Activated CD4-positive, alpha-beta T cell treated with anti-CD3 and anti-CD28 coated beads, Interleukin-2, amount 10 ng/mL, durations not matched to agents 7 days and 5 days (primary cell): ENCODE results near the gene OTUD7B. TPM values are rescaled to one million over a fixed set of nuclear protein-coding genes. Genes with fewer than 3 reads are reported as not detected.

Experiments
- CTCF ChIA-PET: fragments of 350-600 bp; sonication (Branson Sonifier 250); formaldehyde crosslinking; loops from one replicate; lab custom pipeline; 2021; ENCODE audit warnings: antibody characterized with exemption; lab: Charles Lee
- POLR2A ChIA-PET: fragments of 350-600 bp; sonication (Branson Sonifier 250); formaldehyde crosslinking; loops from one replicate; lab custom pipeline; 2021; ENCODE audit warnings: antibody characterized with exemption; lab: Charles Lee
- DNase-seq: peaks from one replicate; pipeline ENCODE4 v3.0.0-alpha.2; 2020
- H3K27ac Mint-ChIP-seq: one replicate; pipeline ENCODE4 v1.8.0; 2021; ENCODE audit warnings: mild to moderate bottlenecking, moderate library complexity, mixed read lengths
- H3K27me3 Mint-ChIP-seq: one replicate; pipeline ENCODE4 v1.8.0; 2021; ENCODE audit warnings: mixed read lengths
- H3K36me3 Mint-ChIP-seq: one replicate; pipeline ENCODE4 v1.8.0; 2021; ENCODE audit warnings: low read depth, mixed read lengths
- H3K4me1 Mint-ChIP-seq: one replicate; pipeline ENCODE4 v1.8.0; 2021; ENCODE audit warnings: mixed read lengths
- H3K4me3 Mint-ChIP-seq: one replicate; pipeline ENCODE4 v1.8.0; 2021; ENCODE audit warnings: mild to moderate bottlenecking, moderate library complexity, mixed read lengths
- H3K9me3 Mint-ChIP-seq: one replicate; pipeline ENCODE4 v1.8.0; 2021; ENCODE audit warnings: mixed read lengths
- total RNA-seq, 2 experiments: library from RNA; stranded (reverse); gene quantifications; one replicate each; pipeline ENCODE4 v1.2.3, GENCODE V29; 2021

The OTUD7B gene
- total RNA-seq, 2 experiments from 2014 or later, result 9.9 to 10.6 TPM

- Mint-ChIP-seq H3K4me1 (peaks cover 32% of the 10 kb centered on the region), H3K27me3 (no peaks in the 10 kb centered on the region), H3K27ac (peak overlapping the region; percentile 78), H3K36me3 (no peaks in the 10 kb centered on the region), H3K9me3 (no peaks in the 10 kb centered on the region), H3K4me3 (no peak overlapping the region)
- POLR2A ChIA-PET, result interaction anchor here (1.0 kb wide), 1 partner anchor 50 kb away, joined by 5 read pairs; a partner anchor contains a TSS
- peak; percentile 22 for DNase-seq
- CTCF ChIA-PET, result interaction anchor here (0.9 kb wide), 1 partner anchor 25 kb away, joined by 3 read pairs; no protein-coding TSS in a partner anchor
These were observed 72.8 kb downstream of the OTUD7B start for GRCh38 chr1:149937759-149938158.

GRCh38 chr1:149936992-149937705, 73.4 kb downstream of the OTUD7B start:
- Mint-ChIP-seq H3K9me3 (no peaks in the 10 kb centered on the region), H3K27me3 (no peaks in the 10 kb centered on the region), H3K4me1 (peaks cover 31% of the 10 kb centered on the region), H3K36me3 (no peaks in the 10 kb centered on the region), H3K4me3 (no peak overlapping the region), H3K27ac (peak overlapping the region; percentile 78)
- no peak for DNase-seq
- ChIA-PET POLR2A (interaction anchor here (1.0 kb wide), 1 partner anchor 50 kb away, joined by 5 read pairs; a partner anchor contains a TSS), CTCF (interaction anchor here (0.9 kb wide), 1 partner anchor 25 kb away, joined by 3 read pairs; no protein-coding TSS in a partner anchor)

DNA sequence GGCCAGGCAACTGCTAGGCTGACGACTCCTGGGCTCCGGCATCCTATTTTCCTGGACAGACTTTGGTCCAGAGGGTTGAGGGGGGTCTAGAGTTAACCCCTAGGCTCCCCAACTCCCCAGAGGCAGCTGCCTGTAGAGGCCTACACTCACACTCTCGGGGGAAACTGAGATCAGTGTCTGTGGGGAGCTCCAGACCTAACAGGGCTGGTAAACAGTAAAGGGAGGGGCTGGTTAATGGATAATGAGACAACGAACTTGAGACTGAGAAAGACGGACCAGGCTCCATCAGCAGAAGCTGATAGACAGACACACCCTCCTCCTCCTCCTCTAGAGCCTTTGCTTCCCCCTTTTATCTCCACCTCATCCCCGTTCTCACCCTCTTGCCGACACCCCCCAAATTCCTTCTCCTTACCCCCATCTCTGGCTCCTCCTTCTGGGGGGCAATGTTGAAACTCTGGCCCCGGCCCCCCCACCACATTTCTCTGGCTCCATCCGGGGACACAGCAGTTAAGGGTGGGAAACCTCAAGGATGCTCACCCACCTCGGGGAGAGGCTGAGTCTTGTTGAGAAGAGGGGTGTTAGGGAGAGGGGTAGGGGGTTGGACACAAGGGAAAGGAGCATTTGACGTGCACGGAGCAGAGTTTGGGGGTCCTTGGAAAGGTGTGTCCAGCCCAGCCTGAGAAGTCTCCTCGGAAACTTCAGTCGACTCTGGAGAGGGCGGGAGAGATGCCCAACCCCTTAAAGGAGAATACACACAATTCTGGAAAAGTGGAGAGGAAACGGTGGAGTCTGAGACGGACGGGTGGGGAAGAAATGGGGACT, 74.1 kb downstream of the OTUD7B start, which contains the start of gene MTMR11:
TSS of gene MTMR11 (minus strand) at position 710 of the 822 bp plus-strand sequence. CDS start at position 478, 232 bp downstream.
- POLR2A ChIA-PET, result no interaction called here
- Mint-ChIP-seq H3K9me3 (no peaks in the 10 kb centered on the region), H3K4me1 (peaks cover 38% of the 10 kb centered on the region), H3K27me3 (no peaks in the 10 kb centered on the region), H3K36me3 (no peaks in the 10 kb centered on the region), H3K4me3 (no peak within 1 kb of the TSS), H3K27ac (peak within 1 kb of the TSS; percentile 78)
- DNase-seq, result no peak
- CTCF ChIA-PET, result no interaction called here

GRCh38 chr1:149934356-149934755, 76.2 kb downstream of the OTUD7B start:
- POLR2A ChIA-PET, result no interaction called here
- H3K4me1 Mint-ChIP-seq, result peaks cover 45% of the 10 kb centered on the region
- no peak overlapping the region for H3K27ac Mint-ChIP-seq
- H3K27me3 Mint-ChIP-seq, result no peaks in the 10 kb centered on the region
- no peak overlapping the region for H3K4me3 Mint-ChIP-seq
- no peak for DNase-seq
- H3K36me3 Mint-ChIP-seq, result no peaks in the 10 kb centered on the region
- CTCF ChIA-PET, result interaction anchor here (0.9 to 1.8 kb wide), 3 partner anchors 9 to 231 kb away, joined by 3 to 4 read pairs (median 4); no protein-coding TSS in a partner anchor
- no peaks in the 10 kb centered on the region for H3K9me3 Mint-ChIP-seq

DNA sequence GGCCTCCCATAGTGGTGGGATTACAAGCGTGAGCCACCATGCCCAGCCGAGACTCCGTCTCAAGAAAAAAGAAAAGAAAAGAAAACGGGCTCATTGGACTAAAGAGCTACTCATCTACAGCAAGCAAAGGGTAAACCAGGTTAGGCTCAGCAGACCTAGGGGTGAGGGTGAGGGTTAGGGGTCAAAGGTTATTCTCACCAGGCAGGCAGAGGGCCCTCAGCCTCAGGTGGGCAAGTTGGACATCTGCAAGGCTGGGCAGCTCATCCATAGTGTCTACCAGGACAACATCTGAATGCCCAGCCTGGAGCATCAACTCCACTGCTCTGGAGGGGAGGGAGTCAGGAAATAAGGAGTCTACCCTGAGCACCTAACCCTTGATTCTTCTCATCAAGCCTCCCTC, 77.3 kb downstream of the OTUD7B start:
- CTCF ChIA-PET, result interaction anchor here (0.8 to 1.8 kb wide), 3 partner anchors 10 to 117 kb away, joined by 3 to 4 read pairs (median 3); no protein-coding TSS in a partner anchor
- no peak overlapping the region for H3K27ac Mint-ChIP-seq
- POLR2A ChIA-PET, result no interaction called here
- H3K4me3 Mint-ChIP-seq, result no peak overlapping the region
- no peaks in the 10 kb centered on the region for H3K9me3 Mint-ChIP-seq
- H3K4me1 Mint-ChIP-seq, result peaks cover 47% of the 10 kb centered on the region
- DNase-seq, result no peak
- H3K27me3 Mint-ChIP-seq, result no peaks in the 10 kb centered on the region
- peaks cover 2% of the 10 kb centered on the region for H3K36me3 Mint-ChIP-seq

- no peaks in the 10 kb centered on the region for H3K9me3 Mint-ChIP-seq
- H3K36me3 Mint-ChIP-seq, result peaks cover 5% of the 10 kb centered on the region
- no peak for DNase-seq
- H3K27ac Mint-ChIP-seq, result no peak overlapping the region
- no peak overlapping the region for H3K4me3 Mint-ChIP-seq
- peaks cover 45% of the 10 kb centered on the region for H3K4me1 Mint-ChIP-seq
- ChIA-PET CTCF (interaction anchor here (0.8 to 1.8 kb wide), 2 partner anchors 30 to 118 kb away, joined by 3 to 4 read pairs; no protein-coding TSS in a partner anchor), POLR2A (no interaction called here)
- H3K27me3 Mint-ChIP-seq, result no peaks in the 10 kb centered on the region
These were observed 78.1 kb downstream of the OTUD7B start for GRCh38 chr1:149932474-149932873.

- H3K36me3 Mint-ChIP-seq, result peaks cover 12% of the 10 kb centered on the region
- no peaks in the 10 kb centered on the region for H3K9me3 Mint-ChIP-seq
- CTCF ChIA-PET, result interaction anchor here (0.9 kb wide), 1 partner anchor 27 kb away, joined by 3 read pairs; no protein-coding TSS in a partner anchor
- H3K4me1 Mint-ChIP-seq, result peaks cover 40% of the 10 kb centered on the region
- no peaks in the 10 kb centered on the region for H3K27me3 Mint-ChIP-seq
- DNase-seq, result no peak
- peak overlapping the region; percentile 30 for H3K4me3 Mint-ChIP-seq
- H3K27ac Mint-ChIP-seq, result peak overlapping the region; percentile 87
- POLR2A ChIA-PET, result interaction anchor here (0.6 kb wide), 1 partner anchor 44 kb away, joined by 3 read pairs; a partner anchor contains a TSS
These were observed 79.2 kb downstream of the OTUD7B start for GRCh38 chr1:149931212-149931790.

DNA sequence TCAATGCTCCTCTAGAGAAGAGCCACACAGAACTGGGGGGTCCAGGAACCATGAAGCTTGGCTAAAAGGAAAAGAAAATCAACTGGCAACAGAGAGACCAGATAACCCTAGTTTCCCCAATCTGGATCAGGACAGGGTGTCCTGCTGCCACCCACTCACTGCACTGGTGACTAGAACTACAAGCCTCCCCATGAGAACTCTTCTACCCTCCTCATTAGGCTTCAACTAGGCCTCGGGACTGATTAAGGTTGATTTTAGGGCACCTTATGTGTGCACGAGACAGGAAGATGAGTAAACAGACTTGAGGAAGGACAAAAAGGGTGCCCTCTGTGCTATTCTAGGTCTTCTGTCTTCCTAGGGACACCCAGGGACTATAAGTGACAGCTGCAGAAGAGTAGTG, 80.7 kb downstream of the OTUD7B start:
- Mint-ChIP-seq H3K27ac (no peak overlapping the region), H3K4me1 (peaks cover 55% of the 10 kb centered on the region), H3K9me3 (no peaks in the 10 kb centered on the region), H3K27me3 (no peaks in the 10 kb centered on the region), H3K36me3 (peaks cover 27% of the 10 kb centered on the region), H3K4me3 (no peak overlapping the region)
- no peak for DNase-seq
- ChIA-PET POLR2A (interaction anchor here (2.6 kb wide), 1 partner anchor 43 kb away, joined by 31 read pairs; a partner anchor contains a TSS), CTCF (interaction anchor here (1.2 kb wide), 1 partner anchor 9 kb away, joined by 3 read pairs; no protein-coding TSS in a partner anchor)

- Mint-ChIP-seq H3K9me3 (no peaks in the 10 kb centered on the region), H3K4me3 (peak overlapping the region; percentile 93), H3K4me1 (peaks cover 62% of the 10 kb centered on the region), H3K27me3 (no peaks in the 10 kb centered on the region), H3K27ac (peak overlapping the region; percentile 99), H3K36me3 (peaks cover 39% of the 10 kb centered on the region)
- no peak for DNase-seq
- ChIA-PET CTCF (interaction anchor here (1.0 kb wide), 2 partner anchors 10 to 40 kb away, joined by 3 read pairs; no protein-coding TSS in a partner anchor), POLR2A (interaction anchor here (0.6 to 2.6 kb wide), 3 partner anchors 29 to 66 kb away, joined by 3 to 31 read pairs (median 3); partner anchors contain the start of gene BOLA1)
These were observed 82.2 kb downstream of the OTUD7B start for GRCh38 chr1:149928401-149928724.

DNA sequence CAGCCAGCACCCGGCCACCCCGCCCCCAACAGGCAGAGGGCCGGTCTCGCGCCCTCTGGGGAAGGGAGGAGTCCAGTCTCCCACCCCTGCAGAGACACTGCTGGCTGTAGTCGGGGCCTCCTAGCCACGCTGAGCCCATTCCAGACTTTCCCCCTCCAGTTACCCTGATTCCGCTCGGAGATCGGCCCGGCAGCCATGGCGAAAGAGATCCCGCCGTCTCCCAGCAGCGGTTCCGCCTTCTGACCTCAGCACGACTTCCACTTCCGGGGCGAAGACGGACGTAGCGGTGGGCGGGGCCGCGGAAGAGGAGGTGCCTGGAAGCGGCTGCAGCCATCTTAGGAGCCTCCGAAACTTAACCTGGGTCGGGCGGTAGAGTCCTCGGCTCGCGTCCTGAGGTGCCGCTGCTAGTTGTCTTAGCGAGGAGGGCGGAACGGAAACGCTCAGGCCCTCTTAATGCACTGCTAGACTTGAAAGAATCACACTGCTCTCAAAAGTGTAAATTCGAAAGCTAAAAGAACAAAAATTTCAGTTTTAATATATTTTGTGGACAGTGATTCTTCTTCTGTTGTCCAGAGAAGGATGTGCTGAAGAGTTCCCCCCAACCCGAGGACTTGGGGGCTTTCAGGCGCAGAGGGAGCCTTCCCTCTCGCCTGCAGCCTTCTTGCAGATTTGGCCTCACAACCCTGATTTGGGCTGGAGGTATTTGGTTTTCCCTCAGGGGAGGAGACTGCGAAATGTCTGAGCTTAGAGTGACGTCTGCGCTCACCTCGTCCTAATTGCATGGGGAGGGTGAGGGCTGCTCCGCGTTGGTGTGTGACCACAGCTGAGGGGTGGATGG, 82.7 kb downstream of the OTUD7B start, which contains the start of gene SF3B4:
TSS of gene SF3B4 (minus strand) at position 241 of the 838 bp plus-strand sequence. CDS start at position 197, 44 bp downstream.
- no peaks in the 10 kb centered on the region for H3K27me3 Mint-ChIP-seq
- peak; percentile 96 for DNase-seq
- POLR2A ChIA-PET, result interaction anchor here (0.6 to 2.6 kb wide), 3 partner anchors 28 to 67 kb away, joined by 3 to 31 read pairs (median 3); partner anchors contain the start of gene BOLA1
- peak within 1 kb of the TSS; percentile 99 for H3K27ac Mint-ChIP-seq
- CTCF ChIA-PET, result interaction anchor here (1.0 kb wide), 2 partner anchors 9 to 39 kb away, joined by 3 read pairs; no protein-coding TSS in a partner anchor
- no peaks in the 10 kb centered on the region for H3K9me3 Mint-ChIP-seq
- H3K4me1 Mint-ChIP-seq, result peaks cover 64% of the 10 kb centered on the region
- H3K4me3 Mint-ChIP-seq, result peak within 1 kb of the TSS; percentile 93
- H3K36me3 Mint-ChIP-seq, result peaks cover 44% of the 10 kb centered on the region

DNA sequence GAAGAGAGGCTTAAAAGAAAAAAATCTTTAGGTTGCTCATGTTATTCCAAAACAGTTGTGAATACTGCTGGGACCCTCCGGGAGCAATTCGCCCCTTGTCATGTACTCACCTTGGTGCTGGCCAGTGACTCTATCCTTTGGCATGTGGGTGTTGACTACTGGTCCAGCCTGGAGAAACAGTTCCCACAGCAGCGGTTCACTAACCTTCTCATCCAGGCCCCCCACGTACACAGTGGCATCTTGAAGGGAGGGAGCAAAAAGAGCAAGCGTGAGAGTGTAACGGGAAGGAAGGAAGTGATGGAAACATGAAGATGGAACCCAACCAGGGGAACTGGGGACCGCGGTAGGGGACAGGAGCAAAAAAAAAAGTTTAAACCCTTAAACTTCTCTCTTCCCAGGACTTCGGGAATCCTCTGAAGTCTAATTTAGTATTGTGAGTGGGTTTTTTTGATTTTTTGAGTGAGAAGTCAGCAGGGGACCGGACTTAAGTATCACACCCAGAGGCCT, 83.4 kb downstream of the OTUD7B start:
- peaks cover 64% of the 10 kb centered on the region for H3K4me1 Mint-ChIP-seq
- CTCF ChIA-PET, result no interaction called here
- H3K27me3 Mint-ChIP-seq, result no peaks in the 10 kb centered on the region
- POLR2A ChIA-PET, result no interaction called here
- peak overlapping the region; percentile 93 for H3K4me3 Mint-ChIP-seq
- peak overlapping the region; percentile 99 for H3K27ac Mint-ChIP-seq
- H3K9me3 Mint-ChIP-seq, result no peaks in the 10 kb centered on the region
- H3K36me3 Mint-ChIP-seq, result peaks cover 46% of the 10 kb centered on the region
- DNase-seq, result no peak
